Muscle layer of colon (tissue), 2 donors: ENCODE measurements around the gene PCK2.
"Not testable (repeated sequence)": the region's sequence is repeated elsewhere in the genome, so short reads cannot be mapped to it uniquely, and the experiment has no call there.

Source experiments
- H3K27ac ChIP-seq: one replicate; pipeline ENCODE4 v1.7.0; 2013; ENCODE audit warnings: low read depth, mild to moderate bottlenecking, low read length, moderate library complexity
- H3K27me3 ChIP-seq, 2 donors: one replicate each; pipeline ENCODE4 v1.7.0; 2013; ENCODE audit warnings: low read length in 2 of 2, mild to moderate bottlenecking in 2 of 2; ENCODE audit not compliant: insufficient read depth in 2 of 2, control insufficient read depth in 1 of 2
- H3K36me3 ChIP-seq: one replicate; pipeline ENCODE4 v1.7.0; 2013; ENCODE audit warnings: mild to moderate bottlenecking, low read length; ENCODE audit not compliant: insufficient read depth
- H3K4me1 ChIP-seq: one replicate; pipeline ENCODE4 v1.7.0; 2013; ENCODE audit warnings: mild to moderate bottlenecking, low read length; ENCODE audit not compliant: insufficient read depth
- H3K4me3 ChIP-seq, 2 donors: one replicate each; pipeline ENCODE4 v1.7.0; 2013; ENCODE audit warnings: low read length in 2 of 2, low read depth in 1 of 2, mild to moderate bottlenecking in 1 of 2, moderate library complexity in 1 of 2
- H3K9ac ChIP-seq: one replicate; pipeline ENCODE4 v1.7.0; 2013; ENCODE audit warnings: low read length
- H3K9me3 ChIP-seq: one replicate; pipeline ENCODE4 v1.7.0; 2013; ENCODE audit warnings: mild to moderate bottlenecking, low read length
- donor health status: abdominal sarcoma.
- donor health status: Adenocarcinoma of cecum.

The PCK2 gene

DNA sequence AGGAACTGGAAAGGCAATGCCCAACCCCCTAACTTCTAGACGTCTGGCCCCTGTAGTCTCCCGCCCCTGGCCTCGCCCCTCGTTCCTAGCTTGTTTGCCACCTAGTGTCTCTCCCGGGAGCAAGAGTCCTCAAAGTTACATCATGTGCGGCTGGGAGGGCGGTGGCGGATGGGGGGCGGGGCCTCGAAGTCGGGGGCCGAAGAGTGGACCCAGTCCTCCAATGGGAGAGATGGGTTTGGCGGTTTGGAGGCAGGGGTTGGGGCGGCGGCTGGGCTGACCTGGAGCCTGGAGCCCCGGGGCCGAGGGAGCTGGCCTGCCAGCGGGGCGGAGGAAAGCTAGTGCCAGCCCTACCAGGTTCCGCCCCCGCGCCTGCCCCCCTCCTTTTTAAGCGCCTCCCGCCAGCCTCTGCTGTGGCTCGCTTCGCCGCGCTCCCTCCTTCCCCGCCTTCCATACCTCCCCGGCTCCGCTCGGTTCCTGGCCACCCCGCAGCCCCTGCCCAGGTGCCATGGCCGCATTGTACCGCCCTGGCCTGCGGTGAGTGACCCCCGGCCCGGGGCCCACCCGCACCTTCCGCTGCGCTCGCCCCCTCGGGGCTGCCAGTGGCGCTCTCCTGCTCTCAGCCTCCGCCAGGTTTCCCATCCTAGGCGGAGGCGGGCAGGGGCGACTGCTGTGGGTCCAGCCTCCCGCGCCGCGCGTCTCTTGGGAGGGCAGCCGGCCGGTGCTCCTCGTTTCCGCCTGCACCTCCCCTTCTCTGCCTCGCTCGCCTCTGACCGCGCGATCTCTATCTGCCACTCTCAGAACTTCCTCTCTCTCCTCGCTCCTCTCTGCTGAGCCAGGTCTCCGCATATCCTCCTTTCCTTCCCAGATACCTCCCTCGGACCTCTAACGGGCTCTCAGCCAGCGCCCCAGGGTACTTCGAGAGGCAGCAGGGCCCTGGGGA is at the start of gene PCK2:
Gene PCK2 (plus strand): TSS at position 411 of the 940 bp plus-strand sequence. CDS start 95 bp downstream, at position 506.
- H3K36me3 ChIP-seq, result peaks cover 7% of the 10 kb centered on the region
- no peaks in the 10 kb centered on the region for H3K27me3 ChIP-seq
- peak within 1 kb of the TSS; percentile 57 to 66 for H3K4me3 ChIP-seq
- H3K27ac ChIP-seq, result peak within 1 kb of the TSS; percentile 70
- no peaks in the 10 kb centered on the region for H3K9me3 ChIP-seq
- H3K9ac ChIP-seq, result peak within 1 kb of the TSS; percentile 74
- H3K4me1 ChIP-seq, result peaks cover 20% of the 10 kb centered on the region

- not testable (repeated sequence) for H3K27ac ChIP-seq, H3K4me1 ChIP-seq, H3K4me3 ChIP-seq, H3K9ac ChIP-seq, H3K27me3 ChIP-seq, H3K9me3 ChIP-seq, H3K36me3 ChIP-seq
These were observed 45.1 kb upstream of the PCK2 start for GRCh38 chr14:24049002-24049401.

DNA sequence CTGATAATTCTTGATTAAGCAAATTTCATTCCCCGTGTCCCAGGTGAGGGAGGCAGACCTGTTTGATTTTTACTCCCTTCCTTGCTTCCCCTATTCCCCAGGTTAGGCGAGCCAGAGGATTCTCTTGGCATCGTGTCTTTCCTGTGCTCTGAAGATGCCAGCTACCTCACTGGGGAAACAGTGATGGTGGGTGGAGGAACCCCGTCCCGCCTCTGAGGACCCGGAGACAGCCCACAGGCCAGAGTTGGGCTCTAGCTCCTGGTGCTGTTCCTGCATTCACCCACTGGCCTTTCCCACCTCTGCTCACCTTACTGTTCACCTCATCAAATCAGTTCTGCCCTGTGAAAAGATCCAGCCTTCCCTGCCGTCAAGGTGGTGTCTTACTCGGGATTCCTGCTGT is 43.4 kb upstream of the PCK2 start:
- H3K27ac ChIP-seq, H3K9me3 ChIP-seq, H3K36me3 ChIP-seq, H3K27me3 ChIP-seq, H3K9ac ChIP-seq, H3K4me1 ChIP-seq, H3K4me3 ChIP-seq: not testable (repeated sequence)

DNA sequence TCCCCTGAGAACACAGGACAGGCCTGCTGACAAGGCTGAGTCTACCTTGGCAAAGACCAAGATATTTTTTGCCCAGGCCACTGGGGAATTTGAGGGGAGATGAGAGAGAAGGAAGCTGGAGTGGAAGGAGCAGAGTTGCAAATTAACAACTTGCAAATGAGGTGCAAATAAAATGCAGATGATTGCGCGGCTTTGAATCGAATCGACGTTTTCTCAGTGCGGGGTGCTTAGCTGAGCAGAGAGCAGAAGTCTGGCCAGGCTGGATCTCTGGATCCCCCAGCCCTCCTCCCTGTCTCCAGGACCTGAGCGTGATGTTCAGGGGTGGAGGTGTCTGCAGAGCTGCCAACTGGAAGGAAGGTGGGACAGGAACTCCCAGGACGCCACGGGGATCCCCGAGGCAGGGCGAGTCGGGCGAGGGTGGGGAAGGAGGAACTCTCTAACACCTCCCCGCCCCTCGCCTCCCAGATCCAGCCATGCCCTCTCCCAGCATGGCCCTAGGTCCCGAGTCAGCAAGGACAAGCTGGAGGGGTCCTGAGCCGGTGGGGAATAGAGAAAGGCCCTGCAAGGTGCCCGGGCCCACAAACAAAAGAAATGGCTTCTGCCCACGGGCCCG is 42.8 kb upstream of the PCK2 start:
- Histone ChIP-seq H3K27ac (peak overlapping the region; percentile 66), H3K9ac (no peak overlapping the region), H3K36me3 (no peaks in the 10 kb centered on the region), H3K27me3 (peaks cover 0 to 6% of the 10 kb centered on the region in 2 donors), H3K4me1 (peaks cover 7% of the 10 kb centered on the region), H3K9me3 (no peaks in the 10 kb centered on the region), H3K4me3 (peak overlapping the region; percentile 33 to 58)

DNA sequence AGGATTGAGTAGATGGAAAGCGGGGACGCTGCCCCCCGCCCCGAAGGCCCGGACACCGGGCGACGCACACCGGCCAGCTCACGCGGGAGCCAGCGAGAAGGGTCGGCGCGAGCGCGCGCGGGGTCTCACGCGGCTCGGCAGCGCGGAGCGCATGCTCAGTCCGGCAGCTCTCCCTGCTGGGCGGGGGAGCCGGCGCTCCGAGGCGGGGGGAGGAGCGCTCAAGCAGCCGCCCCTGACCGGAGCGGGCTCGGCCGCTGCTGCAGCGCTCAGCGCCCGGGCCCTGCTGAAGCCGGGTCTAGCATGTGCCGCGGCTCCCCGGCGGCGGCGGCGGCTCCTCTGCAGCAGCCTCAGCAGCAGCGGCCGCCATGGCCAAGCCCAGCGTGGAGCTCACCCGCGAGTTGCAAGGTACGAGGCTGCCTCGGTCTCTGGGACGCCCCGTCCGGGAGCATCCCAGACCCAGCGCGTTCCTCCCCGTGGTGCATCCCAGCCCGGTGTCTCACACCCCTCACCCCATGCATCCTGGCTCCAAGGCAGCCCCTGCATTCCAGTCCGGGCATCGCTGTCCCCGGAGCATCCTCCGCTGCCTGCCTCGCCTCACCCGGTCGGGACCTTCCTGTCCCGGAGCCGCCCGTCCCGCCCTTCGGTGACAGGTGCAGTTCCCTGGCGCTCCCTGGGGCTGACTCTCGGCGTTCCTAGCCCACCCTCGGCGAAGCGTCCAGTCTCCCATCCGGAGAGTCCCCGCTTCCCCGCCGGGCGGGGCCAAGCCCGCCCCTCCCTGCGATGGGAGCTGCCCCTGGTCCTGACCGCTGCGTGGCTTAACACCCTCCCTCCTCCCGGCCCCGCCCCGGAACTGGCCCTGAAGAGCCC is 42.1 kb upstream of the PCK2 start, which contains the start of gene CARMIL3:
Gene CARMIL3 (plus strand): TSS at position 221 of the 867 bp plus-strand sequence. CDS start 145 bp downstream, at position 366.
- peak within 1 kb of the TSS; percentile 33 to 58 for H3K4me3 ChIP-seq
- no peaks in the 10 kb centered on the region for H3K9me3 ChIP-seq
- peaks cover 7% of the 10 kb centered on the region for H3K4me1 ChIP-seq
- H3K9ac ChIP-seq, result no peak within 1 kb of the TSS
- peaks cover 0 to 6% of the 10 kb centered on the region in 2 donors for H3K27me3 ChIP-seq
- H3K27ac ChIP-seq, result peak within 1 kb of the TSS; percentile 66
- H3K36me3 ChIP-seq, result no peaks in the 10 kb centered on the region

- H3K4me3 ChIP-seq, result peak overlapping the region; percentile 33 to 58
- no peak overlapping the region for H3K27ac ChIP-seq
These were observed 41.2 kb upstream of the PCK2 start for GRCh38 chr14:24052656-24053547.

GRCh38 chr14:24053548-24054323 is 40.4 kb upstream of the PCK2 start:
- H3K9ac ChIP-seq, result no peak overlapping the region

More at GRCh38 chr14:24052656-24053547, 41.2 kb upstream of the PCK2 start:
- Histone ChIP-seq H3K4me1 (peaks cover 7% of the 10 kb centered on the region), H3K9ac (no peak overlapping the region), H3K36me3 (no peaks in the 10 kb centered on the region), H3K9me3 (no peaks in the 10 kb centered on the region), H3K27me3 (peaks cover 0 to 6% of the 10 kb centered on the region in 2 donors)

GRCh38 chr14:24054324-24054641 is 39.8 kb upstream of the PCK2 start:
- H3K9ac ChIP-seq, result no peak overlapping the region
- H3K27me3 ChIP-seq, result peaks cover 0 to 6% of the 10 kb centered on the region in 2 donors
- H3K4me3 ChIP-seq, result no peak overlapping the region
- H3K9me3 ChIP-seq, result no peaks in the 10 kb centered on the region
- no peak overlapping the region for H3K27ac ChIP-seq
- H3K36me3 ChIP-seq, result no peaks in the 10 kb centered on the region
- peaks cover 7% of the 10 kb centered on the region for H3K4me1 ChIP-seq

More at GRCh38 chr14:24053548-24054323, 40.4 kb upstream of the PCK2 start:
- Histone ChIP-seq H3K27me3 (peaks cover 0 to 6% of the 10 kb centered on the region in 2 donors), H3K36me3 (no peaks in the 10 kb centered on the region), H3K4me3 (no peak overlapping the region), H3K4me1 (peaks cover 7% of the 10 kb centered on the region), H3K27ac (no peak overlapping the region), H3K9me3 (no peaks in the 10 kb centered on the region)

- Histone ChIP-seq H3K27me3 (peaks cover 0 to 6% of the 10 kb centered on the region in 2 donors), H3K36me3 (no peaks in the 10 kb centered on the region), H3K9ac (no peak overlapping the region), H3K9me3 (no peaks in the 10 kb centered on the region), H3K27ac (no peak overlapping the region), H3K4me3 (no peak overlapping the region), H3K4me1 (peaks cover 7% of the 10 kb centered on the region)
These were observed 39.5 kb upstream of the PCK2 start for GRCh38 chr14:24054646-24055045.
